Testis (tissue), 2 donors: ENCODE results near the gene KCNQ5.

Source experiments
- POLR2A ChIP-seq: fragments of 450-650 bp; IDR thresholded peaks from one replicate; pipeline ENCODE4 v1.6.1; 2017; ENCODE audit warnings: antibody characterized with exemption, mild to moderate bottlenecking, moderate library complexity
- TF ChIP-seq, protein P1 (sequence below), 3 experiments: fragments of 450-650 bp in 2 of 3; fragments of 200-600 bp in 1 of 3; sonication (generic) in 1 of 3; IDR thresholded peaks; one replicate each; pipeline ENCODE4 v1.5.1; 2016 to 2019; ENCODE audit warnings: antibody characterized with exemption in 3 of 3, mild to moderate bottlenecking in 2 of 3, moderate library complexity in 1 of 3

DNA sequence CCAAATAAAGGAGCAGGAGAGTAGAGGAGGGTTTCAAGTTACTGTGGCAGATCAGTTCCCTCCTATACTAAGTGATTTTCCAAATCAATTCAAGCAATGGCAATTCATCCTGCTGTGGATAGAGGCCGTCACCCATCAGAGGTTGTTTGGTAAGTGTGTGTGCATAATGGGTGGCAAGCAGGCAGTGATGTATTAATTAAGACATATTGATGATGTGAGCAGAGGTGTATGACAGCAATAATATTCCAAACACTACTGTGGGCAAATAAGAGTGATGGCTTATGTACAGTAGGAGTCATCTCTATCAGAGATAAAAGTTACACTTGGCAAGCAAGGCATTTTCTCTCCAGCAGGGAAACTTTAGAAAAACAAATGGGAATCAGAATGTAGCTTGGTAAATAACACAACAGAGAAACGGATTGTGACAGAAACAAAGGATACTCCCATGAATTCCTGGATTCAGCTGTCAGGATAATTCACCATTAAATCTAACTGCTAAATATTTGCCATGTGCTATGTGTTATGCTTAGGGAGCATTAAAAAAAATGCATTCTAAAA, 407.1 kb downstream of the KCNQ5 start:
- TF ChIP-seq, protein P1, sequence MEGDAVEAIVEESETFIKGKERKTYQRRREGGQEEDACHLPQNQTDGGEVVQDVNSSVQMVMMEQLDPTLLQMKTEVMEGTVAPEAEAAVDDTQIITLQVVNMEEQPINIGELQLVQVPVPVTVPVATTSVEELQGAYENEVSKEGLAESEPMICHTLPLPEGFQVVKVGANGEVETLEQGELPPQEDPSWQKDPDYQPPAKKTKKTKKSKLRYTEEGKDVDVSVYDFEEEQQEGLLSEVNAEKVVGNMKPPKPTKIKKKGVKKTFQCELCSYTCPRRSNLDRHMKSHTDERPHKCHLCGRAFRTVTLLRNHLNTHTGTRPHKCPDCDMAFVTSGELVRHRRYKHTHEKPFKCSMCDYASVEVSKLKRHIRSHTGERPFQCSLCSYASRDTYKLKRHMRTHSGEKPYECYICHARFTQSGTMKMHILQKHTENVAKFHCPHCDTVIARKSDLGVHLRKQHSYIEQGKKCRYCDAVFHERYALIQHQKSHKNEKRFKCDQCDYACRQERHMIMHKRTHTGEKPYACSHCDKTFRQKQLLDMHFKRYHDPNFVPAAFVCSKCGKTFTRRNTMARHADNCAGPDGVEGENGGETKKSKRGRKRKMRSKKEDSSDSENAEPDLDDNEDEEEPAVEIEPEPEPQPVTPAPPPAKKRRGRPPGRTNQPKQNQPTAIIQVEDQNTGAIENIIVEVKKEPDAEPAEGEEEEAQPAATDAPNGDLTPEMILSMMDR (IDR thresholded peaks at IDR 0.05) = no peak
- TF ChIP-seq POLR2A = no peak
